Measurements from ENCODE around the gene C10orf90.

GRCh38 chr10:126528315-126528835 is 142.1 kb downstream of the C10orf90 start:
- TF ChIP-seq CTCF (conservative IDR thresholded peaks at IDR 0.05 in 1 of 2, IDR thresholded peaks at IDR 0.05 in 1 of 2; ENCODE audit: extremely low read depth in 1 of 2, insufficient read depth in 1 of 2, low read depth in 1 of 2, low read length in 2 of 2) = no peak
- no peak for TF ChIP-seq EZH2 (IDR thresholded peaks at IDR 0.05; ENCODE audit: borderline replicate concordance, low read length)
